Right renal cortex interstitium (tissue), 3 donors: ENCODE results near the gene DAB2IP. TPM values are rescaled to one million over a fixed set of nuclear protein-coding genes. Genes with fewer than 3 reads are reported as not detected.

ENCODE experiments used
- DNase-seq, 3 donors: peaks; one replicate each; pipeline ENCODE4 v3.0.0-alpha.2; 2013; ENCODE audit warnings: low read depth in 3 of 3, low spot score in 2 of 3
- polyA plus RNA-seq, 3 donors: library from polyadenylated mRNA; unstranded; fragments of 120-200 nt; gene quantifications; one replicate each; pipeline ENCODE4 v1.2.1, GENCODE V29; 2013; ENCODE audit not compliant: insufficient read length in 3 of 3

Gene DAB2IP
- polyA plus RNA-seq, 3 donors, result 41.5 to 46.6 (median 43.8) TPM

DNA sequence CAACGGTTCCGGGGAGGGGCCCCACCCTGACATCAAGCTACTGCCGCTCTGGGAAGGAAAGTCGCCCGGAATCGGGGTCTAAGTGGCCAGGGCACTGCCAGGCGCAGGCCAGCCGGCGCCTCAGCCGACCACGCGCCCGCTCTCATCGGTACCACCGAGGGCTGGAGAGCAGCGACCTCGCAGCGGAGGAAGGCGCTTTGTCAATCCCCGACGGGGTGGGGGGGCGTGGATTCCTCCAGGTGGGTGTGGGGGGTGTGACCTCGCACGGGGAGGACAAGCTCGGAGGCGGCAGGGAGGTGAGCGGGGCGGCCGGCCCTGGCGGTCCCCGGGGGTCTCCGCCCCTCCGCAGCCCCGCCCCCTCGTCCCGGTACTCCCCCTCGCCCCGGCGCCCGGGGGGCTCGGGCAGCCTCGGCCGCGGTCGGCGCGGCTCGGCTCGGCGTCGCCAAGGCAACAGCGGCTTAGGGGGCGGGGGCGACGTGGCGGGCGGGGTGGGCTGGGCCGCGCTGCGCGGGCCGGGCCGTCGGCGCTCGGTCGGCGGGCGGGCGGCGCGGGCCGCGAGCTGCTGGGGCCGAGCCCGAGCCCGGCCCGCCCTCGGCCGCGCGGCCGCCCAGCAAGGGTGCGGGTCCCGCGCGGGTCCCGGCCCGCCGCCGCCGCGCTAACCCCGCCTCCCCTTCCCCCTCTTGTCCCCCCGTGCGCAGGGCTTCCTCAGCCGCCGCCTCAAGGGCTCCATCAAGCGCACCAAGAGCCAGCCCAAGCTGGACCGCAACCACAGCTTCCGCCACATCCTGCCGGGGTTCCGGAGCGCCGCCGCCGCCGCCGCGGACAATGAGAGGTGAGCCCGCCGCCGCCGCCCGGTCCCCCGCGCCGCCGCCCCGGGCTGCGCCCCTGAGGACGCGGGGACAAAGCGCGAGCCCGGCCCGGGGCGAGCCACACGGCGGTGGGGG is 47.5 kb downstream of the DAB2IP start:
- DNase-seq, result no peak

DNA sequence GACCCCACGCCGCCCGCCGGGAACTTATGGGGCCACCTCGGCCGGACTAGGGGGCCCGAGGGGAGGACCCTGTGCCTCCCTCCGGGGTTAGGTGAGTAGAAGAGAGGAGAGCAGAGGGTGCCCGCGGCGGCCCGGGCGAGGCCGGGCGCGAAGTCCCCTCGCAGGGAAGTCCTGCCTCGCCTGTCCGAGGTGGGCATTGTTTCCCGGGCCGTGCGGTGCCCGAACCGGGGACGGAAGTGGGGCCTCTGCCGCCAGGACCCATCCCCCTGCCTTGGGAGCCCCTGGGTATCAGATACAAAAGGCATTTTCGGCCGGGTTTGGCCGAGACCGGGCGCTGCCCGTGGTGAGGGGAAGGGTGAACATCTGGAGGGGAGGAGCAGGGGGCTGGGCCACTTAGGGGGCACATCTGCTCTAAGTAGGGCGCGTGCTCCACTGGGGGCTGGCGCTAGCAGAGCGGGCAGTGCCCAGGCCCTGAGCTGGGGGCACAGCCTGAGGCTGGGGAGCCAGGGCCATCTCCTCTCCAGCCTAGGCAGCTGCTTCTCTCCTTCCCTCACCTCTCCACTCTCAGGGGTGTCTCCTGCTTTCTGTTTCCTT is 48.2 kb downstream of the DAB2IP start:
- no peak for DNase-seq

DNA sequence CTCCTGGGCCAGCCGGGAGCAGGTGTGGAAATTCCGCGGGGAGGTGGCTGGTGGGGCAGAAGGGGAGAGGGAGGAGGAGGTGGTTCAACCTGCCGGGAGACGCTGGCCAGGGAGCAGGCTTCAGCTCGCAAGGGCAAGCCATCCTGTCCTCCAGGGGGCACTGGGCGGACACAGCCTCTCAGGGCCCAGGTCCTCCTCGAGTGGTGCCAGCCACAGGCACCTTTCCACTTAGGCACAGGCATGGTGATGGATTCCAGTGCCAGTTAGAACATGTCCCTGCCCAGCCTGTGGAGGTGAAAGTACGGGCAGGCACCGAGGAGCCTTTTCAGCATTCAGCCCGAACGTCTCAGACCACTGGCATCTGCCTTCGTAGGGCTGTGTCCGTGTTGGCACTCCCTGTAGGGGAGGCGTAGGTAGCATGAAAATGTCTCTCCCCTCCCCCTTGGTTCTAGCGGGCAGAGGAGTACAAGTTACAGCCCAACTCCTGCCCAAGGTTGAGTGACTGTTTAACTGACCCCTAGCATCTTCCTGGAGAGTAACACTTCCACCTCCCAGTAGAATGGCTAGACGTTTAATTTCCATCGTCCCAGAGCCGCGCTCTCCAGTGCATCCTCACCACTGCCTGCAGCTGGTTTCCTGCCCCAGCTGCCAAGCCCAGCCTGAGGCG is 48.9 kb downstream of the DAB2IP start:
- DNase-seq, result no peak

DNA sequence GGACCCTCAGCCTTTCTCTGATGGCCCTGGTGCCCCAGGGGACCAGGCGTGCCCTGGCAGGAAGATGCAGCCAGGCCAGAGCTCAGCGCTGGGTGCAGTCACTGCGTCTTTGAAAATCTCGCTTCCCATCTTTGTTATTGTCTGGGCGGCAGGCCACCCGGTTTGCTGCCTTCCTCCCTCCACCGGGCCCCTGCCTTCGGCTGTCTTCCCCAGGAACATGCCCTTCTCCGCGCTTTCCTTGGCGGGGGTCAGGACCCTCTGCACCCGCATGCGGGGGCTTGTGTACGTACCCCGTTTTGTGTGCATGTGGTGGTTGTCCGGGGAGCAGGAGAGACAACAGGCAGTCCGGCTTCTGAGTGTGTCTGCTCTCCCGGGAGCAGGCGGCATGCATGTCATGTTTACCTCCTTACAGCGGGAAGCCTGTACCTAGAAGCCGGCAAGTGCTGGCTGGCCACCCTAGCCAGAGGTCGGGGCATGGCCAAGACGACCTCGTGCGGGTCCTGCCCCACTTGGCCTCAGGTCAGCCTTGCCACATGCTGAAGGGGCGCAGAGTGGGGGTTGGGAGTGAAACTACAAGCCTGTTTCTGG is 49.5 kb downstream of the DAB2IP start:
- DNase-seq, result no peak

DNA sequence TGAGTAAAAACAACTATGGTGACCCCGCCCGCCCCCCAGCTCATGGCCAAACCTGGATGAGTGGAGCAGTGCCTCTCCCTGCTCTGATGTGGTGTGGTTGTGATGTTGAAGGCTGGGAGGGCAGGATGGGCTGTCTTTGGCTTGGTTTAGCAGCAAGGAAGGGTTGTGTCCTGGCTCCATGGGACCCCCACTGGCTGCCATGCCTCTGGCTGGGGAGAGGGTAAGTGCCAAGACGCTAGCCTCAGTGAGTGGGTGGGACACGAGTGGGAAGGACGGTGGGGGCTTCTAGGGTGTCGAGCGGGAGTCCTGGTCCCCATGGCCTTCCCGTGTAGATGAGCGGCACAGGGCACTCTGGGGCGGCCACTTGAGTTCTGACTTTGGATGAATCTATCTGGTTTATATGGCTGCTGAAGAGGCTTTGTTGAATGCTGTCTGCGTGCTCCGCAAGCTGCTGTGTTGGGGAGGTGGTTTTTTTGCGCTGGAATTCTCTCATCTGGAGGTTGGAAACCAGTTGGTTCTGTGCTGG is 50.4 kb downstream of the DAB2IP start:
- no peak for DNase-seq

DNA sequence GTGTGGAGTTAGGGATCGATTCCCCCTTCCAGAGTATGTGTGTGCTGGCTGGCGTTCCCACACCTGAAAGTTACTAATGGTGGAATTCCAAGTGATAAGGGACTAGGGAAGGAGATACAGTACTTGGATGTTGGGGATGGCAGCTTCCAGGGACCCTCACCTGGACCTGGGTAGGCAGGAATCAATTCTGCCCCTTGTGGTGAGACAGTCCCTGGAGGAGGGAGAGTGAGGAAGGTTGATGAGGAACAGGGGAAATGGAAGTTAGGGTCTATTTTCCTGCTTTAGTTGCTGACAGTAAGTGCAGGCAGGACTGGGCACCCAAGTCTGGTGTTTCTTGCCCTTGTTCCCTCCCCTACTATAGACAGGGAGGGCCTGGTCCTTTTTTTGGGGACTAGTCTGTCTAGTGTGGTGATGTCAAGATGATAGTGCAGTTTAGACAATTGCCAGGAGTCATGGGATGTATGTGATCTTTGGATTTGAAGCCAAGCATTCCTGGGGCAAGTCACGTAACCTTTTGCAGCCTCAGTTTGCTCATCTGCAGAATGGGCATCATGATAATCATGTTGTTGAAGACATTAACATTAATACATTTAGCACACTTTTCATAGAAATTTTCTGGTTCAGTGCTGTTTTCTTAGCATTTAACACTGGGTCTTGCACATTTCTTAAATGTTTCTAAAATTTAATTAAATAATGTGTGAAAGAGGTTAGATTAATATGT is 51.7 kb downstream of the DAB2IP start:
- DNase-seq, result no peak

DNA sequence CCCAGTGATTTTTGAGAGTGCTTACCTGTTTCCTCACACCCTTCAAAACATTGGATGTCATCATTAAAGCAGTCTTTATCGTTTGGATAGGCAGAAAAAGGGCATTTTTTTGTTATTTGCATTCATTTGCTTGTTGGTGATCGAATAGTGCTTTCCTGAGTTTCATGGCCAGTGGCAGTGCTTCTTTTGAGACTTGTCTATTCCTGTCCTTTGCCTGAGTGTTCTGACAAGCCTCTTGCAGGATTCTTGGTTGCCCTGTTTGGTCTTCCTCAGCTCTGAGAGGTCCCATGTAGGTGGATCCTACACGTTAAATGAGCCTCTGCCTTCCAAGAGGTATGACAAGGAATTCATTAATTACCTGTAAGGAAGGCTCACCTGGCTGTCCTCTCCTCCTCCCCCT is 52.8 kb downstream of the DAB2IP start:
- DNase-seq, result no peak

DNA sequence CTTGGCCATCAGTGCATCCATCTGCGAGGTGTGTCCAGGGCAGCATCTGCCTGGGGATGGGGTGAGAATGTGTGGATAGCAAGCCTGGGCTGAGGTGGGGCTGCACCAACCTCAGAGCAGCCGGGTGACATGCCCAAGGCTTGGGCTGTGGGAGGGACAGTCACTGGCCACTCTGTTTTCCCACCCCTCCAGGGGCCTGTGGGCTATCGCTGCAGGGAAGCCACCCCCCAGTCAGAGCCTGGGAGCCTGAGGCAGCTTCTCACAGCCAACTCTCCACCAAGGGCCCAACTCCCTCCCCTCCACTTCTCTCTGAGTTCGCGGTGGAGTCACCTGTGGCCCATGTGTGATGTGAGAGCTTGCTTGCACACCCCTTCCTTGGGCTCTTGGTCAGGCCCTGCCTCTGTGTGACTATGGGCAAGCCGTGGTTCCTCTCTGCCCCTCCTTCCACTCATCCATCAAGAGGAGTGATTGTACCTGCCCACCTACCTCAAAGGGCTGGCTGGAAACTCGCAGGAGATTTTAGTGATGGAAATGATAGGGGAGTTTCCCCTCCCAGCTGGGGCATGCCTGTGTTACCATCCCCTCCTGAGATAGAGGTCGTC is 54.8 kb downstream of the DAB2IP start:
- DNase-seq, result no peak

DNA sequence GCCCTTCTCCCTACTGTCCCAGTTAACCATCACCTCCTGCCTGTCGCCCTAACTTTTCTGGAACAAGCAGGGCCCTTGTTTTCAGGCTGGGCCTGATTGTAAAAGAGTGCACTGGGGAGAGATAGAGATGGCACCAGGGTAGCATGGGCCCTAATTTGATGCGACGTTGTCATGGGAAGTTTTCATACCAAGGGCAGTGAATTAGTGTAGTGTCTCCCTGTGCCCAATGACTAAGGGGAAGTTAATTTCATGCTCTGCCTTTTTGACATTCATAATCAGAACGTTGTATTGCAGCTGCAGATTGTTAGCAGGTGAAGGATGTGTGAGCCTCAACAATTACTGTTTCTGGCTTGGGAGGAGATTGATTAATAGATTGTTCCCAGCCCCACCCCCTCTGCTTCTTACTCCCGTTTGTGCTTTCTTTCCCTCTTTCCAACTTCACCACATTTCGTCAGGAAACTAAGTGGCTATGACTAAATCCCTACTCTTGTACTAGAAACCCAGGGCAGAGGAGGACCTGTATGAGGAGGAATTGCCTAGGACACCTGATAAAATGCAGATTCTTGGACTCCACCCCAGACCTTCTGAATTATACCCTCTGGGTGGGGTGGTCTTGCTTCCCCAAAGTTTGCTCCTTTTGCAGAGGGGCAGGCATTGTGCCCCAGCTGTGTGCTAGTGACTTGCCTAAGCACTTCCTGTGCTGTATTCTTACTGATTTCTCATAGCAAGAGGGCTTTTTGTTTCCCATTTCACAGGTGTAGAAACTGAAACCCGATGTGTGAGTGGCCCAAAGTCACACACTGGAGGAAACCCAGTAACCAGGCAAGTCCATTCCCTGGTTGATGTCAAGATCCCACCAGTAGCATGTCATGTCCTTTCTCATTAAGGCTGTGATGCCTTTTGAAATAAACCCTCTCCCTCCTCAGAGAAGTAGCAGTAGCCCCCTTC is 56.3 kb downstream of the DAB2IP start:
- DNase-seq, result no peak

DNA sequence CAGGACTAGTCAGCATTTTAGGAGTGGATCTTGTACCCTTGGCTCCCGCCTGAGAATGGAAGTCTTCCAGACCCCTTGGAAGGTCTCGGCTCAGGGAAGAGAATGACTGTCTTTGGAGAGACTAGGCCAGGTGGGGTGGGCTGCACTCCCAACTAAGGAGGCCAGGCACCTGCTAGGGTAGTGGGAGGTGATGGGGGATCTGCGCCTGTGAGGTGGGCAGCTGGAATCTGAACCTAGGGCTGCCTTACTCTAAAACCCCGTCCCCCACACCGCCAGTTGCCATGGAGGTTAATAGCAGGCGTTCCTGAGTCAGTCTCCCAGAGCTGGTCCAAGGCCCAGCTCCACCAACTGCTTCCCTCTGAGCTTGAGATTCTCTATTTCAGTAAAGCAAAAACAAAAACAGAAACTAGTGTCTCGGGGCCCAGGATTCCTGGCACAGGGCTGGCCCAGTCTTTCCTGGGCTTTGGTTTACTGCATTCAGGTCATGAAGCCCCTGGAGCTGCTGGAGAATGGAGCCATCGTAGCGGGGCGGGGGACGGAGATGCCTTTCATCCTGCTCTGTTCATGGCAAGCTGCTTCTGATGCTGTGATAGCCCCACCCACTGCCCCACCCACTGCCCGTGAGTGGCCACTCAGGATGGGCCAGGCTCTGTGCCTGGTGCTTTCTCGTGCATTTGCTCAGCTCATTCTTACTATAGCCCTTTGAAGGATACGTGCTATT is 57.5 kb downstream of the DAB2IP start:
- DNase-seq, result no peak

DNA sequence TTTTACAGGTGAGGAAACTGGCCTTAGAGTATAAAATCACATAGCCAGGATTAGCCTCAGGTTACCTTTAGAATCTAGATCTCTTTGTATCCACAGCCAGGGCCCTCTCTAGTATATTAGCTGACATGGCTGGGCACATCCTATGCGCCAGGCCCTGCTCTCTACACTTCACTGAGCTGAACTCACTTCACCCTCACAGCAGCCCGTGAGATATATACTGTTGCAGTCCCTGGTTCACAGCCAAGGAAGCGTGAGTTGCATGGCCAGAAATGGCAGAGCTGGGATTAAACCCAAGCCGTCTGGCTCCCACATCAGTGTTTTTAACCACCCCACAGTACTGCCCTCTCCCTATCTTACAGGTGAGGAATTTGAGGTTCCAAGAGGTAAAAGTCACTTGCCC is 58.4 kb downstream of the DAB2IP start:
- DNase-seq, result no peak

DNA sequence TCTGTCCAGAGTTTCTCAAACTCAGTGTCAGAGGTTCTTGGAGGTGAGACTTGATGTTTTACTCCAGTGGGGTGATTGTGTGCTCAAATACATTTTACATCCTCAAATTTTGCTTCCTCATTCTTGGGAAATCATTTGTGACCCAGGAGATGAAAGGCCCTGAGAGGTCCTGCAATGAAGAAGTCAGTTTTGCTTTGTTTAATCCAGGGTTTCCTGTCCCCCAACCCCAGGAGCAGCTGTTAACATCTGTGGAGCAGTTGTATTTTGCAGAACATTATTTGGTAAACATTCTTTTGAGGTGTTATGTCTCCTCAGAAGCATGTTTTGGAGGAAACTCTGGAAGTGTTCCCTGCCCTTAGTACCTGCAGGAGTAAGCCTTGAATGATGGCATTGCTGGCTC is 59.8 kb downstream of the DAB2IP start:
- no peak for DNase-seq

DNA sequence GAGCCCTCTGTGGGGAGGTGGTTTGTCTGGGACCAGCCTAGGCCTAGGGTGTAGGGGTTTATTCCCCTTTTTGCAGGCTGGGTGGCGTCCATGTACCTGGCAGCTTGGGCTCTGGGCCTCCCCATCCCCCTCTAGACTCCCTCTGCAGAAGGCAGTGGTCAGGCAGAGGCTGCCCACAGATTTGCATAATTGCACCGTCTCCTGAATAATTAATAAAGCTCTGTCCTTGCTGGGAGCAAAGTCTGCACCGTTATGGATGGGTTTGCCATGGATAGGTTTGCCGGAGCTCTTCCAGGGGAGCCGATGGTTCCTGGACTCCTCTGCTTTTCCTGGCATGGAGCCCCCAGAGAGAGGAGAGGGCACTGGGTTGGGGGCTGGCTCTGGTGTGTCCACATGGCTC is 60.4 kb downstream of the DAB2IP start:
- DNase-seq, result no peak

DNA sequence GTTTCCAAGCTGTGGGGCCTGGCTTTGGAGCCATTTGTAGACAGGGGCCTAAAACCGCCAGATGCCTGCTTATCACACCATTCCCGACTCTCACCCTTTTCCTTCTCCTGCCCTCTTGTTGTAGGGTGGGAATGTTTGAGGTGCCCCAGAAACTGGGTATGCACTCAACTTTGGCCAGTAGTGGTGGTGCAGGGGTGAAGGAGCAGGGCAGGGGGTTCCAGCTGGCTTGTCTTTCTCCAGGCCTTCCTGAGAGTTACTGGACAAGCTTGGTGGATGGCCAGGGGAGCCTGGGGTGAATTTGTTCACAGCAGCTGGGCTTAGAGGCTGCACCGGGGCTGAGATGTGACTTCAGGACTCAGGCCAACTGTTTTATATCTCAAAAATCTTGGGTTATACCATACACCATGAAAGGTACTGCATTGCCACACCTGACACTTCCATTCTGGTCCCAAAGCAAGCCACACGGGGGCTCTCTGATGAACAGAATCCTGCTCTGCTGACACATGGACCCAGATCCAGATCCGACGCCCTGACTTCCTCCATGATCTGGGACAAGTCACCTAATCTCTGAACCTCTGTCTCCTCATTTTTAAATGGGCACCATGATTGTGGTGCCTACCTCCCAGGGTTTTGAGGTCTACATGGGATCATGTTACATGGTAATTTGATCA is 62.1 kb downstream of the DAB2IP start:
- no peak for DNase-seq

DNA sequence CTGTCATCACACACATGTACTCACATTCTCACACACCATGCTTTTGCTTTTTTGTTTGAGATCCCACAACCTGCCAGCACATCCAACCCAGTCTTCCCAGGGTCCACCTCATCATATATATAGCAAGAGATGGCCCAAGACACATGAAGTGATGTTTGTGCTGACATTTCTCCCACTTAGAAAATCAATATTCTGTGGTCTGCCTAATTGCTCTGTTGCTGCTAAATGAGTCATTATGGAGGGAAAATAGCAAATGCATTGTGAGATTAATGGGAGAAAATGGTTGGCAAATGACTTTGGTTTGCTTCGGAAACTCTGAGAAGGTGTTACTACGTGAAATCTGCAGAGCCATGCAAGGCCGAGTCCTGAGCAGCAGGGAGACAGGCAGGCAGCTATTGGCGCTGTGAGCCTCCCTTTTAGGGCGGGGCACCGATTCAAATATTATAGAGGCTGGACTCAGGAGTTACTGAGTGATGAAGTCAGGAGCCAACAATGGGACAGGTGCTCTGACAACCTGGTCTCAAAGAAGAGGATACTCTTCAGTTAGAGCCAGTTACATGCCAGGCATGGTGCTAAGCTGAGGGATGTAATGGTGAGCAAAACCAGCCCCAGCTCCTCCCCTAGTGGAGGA is 62.8 kb downstream of the DAB2IP start:
- no peak for DNase-seq

DNA sequence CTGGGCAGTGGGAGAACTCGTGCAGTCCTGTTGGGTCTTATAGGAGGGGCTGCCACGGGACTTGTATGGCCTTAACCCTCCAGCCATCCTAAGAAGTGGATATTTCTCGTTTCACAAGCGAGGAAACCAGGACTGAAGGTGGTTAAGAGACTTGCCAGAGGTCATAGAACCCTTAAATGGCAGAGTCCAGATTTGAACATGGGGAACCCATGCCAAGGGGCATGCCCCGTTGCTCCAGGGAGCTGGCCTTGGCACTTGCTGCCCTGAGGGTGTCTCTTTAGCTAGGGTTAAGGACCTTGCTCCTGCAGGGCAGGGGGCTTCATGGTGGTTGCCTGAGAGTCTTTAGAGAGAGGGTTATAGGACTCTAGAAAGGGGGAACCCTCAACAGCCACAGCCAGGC is 63.4 kb downstream of the DAB2IP start:
- DNase-seq, result no peak
